Bronchial epithelial cell (primary cell): Measurements from ENCODE around the gene SLC25A22. TPM values are rescaled to one million over a fixed set of nuclear protein-coding genes. Genes with fewer than 3 reads are reported as not detected.

Source experiments
- DNase-seq: peaks from one replicate; pipeline ENCODE4 v3.0.0-alpha.2; 2010; ENCODE audit warnings: low read depth
- FAIRE-seq: peaks from 2 replicates; lab custom pipeline; 2011; peaks lifted over from hg19 to GRCh38; lab: Jason Lieb, UNC
- H3K27me3 ChIP-seq: 2 replicates; pipeline ENCODE4 v1.5.1; 2011; ENCODE audit warnings: low read length; ENCODE audit not compliant: control insufficient read depth, insufficient read depth
- H3K36me3 ChIP-seq: 2 replicates; pipeline ENCODE4 v1.5.1; 2011; ENCODE audit warnings: low read length; ENCODE audit not compliant: control insufficient read depth, insufficient read depth
- H3K4me3 ChIP-seq: 2 replicates; pipeline ENCODE4 v1.5.1; 2011; ENCODE audit warnings: mild to moderate bottlenecking, low read depth, low read length, control low read depth
- CTCF ChIP-seq: IDR thresholded peaks from 2 replicates; pipeline ENCODE4 v1.5.1; 2011; ENCODE audit warnings: mild to moderate bottlenecking, moderate library complexity, low read length, control low read depth, inconsistent platforms; ENCODE audit not compliant: insufficient read depth, severe bottlenecking
- total RNA-seq: library from RNA; depleted of rRNA; stranded (reverse); fragments of >200 nt; gene quantifications from 2 replicates; pipeline ENCODE4 v1.2.1, GENCODE V29; 2014

Gene SLC25A22
- total RNA-seq, 1 donor from 2014 or later, result 5.3 TPM

- TF ChIP-seq CTCF, result no peak
- peaks cover 41% of the 10 kb centered on the region for H3K36me3 ChIP-seq
- FAIRE-seq (no peak), DNase-seq (no peak)
- no peak overlapping the region for H3K4me3 ChIP-seq
- H3K27me3 ChIP-seq, result no peaks in the 10 kb centered on the region
These were observed 38.2 kb upstream of the SLC25A22 start for GRCh38 chr11:836274-836673.

DNA sequence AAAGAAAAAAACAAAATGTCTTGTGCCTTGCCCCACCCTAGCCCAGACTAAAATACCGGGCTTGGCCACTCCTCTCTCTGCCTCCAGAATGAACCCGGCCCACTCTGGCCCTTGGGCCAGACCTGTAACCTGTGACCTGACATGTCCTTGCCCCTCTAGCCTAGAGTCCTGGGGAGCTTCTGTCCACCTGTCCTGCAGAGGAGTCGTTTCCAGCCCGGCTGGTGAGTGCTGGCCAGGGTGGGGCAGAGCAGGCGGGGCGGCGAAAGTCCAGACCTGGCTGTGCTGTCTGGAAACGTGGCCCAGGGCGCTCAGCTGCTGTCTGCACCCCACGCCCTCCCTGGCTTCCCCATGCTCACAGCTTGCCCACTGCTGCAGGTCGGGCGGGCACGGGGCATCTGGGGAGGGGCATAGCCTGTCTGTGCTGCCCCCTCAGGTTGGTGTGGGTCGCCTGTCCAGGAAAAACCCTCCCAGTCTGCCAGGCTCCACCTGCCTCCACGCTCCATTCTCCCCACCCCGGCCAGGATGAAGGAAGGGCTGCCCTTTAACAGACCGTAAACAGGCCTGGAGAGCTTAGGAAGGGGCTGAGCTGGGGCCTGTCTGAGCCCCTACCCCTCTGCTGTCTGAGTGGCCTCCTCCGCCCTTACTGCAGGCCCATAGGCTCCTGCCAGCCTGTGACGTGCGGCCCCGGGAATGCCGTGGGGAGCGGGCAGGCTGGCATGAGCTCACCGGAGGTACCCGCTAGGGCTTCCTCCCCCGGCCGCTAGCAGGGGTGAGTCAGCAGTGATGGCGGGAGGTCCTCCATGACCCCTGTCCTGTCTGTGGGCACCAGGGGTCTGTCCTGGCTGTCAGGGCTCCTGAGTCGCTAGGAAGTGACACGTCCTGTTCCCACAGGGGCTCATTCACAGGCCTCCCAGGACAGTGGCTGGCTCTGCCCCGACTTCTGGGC lies 36.6 kb upstream of the SLC25A22 start:
- FAIRE-seq (peak; percentile 52), DNase-seq (peak; percentile 89)
- Histone ChIP-seq H3K36me3 (peaks cover 28% of the 10 kb centered on the region), H3K27me3 (peaks cover 1% of the 10 kb centered on the region), H3K4me3 (peak overlapping the region; percentile 16)
- TF ChIP-seq CTCF, result no peak

DNA sequence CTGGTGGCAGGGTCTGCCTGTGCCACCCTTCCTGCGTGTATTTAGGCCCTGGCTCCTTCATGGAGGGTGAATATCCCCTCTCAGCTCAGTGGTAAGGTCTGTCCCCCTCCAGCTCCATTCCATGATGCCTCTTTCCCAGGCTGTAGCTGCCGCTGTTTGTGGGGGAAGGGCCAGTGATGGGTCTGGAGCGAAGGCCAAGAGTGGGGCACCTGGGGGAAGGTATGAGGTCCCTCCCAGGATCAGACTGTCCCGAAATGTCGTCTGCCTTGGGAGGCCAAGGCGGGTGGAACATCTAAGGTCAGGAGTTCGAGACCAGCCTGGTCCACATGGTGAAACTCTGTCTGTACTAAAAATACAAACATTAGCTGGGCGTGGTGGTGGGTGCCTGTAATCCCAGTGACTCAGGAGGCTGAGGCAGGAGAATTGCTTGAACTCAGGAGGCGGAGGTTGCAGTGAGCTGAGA lies 35.8 kb upstream of the SLC25A22 start:
- Histone ChIP-seq H3K4me3 (peak overlapping the region; percentile 67), H3K27me3 (peaks cover 2% of the 10 kb centered on the region), H3K36me3 (peaks cover 24% of the 10 kb centered on the region)
- peak; percentile 40 for DNase-seq
- no peak for TF ChIP-seq CTCF
- FAIRE-seq, result no peak

GRCh38 chr11:833114-833791 lies 35.2 kb upstream of the SLC25A22 start:
- FAIRE-seq, result no peak
- H3K4me3 ChIP-seq, result peak overlapping the region; percentile 67
- peaks cover 2% of the 10 kb centered on the region for H3K27me3 ChIP-seq
- peaks cover 23% of the 10 kb centered on the region for H3K36me3 ChIP-seq
- no peak for DNase-seq
- no peak for TF ChIP-seq CTCF

GRCh38 chr11:832529-833113 lies 34.5 kb upstream of the SLC25A22 start, which contains the start of gene CD151:
Gene CD151 (plus strand): TSS chr11:832952. CDS start chr11:836070, 3,118 bp downstream.
- no peak for DNase-seq
- H3K4me3 ChIP-seq, result peak within 1 kb of the TSS; percentile 67
- TF ChIP-seq CTCF, result no peak
- FAIRE-seq, result no peak
- H3K36me3 ChIP-seq, result peaks cover 18% of the 10 kb centered on the region
- H3K27me3 ChIP-seq, result peaks cover 2% of the 10 kb centered on the region
